Measurements from ENCODE around the gene SLC15A2.

The SLC15A2 gene

DNA sequence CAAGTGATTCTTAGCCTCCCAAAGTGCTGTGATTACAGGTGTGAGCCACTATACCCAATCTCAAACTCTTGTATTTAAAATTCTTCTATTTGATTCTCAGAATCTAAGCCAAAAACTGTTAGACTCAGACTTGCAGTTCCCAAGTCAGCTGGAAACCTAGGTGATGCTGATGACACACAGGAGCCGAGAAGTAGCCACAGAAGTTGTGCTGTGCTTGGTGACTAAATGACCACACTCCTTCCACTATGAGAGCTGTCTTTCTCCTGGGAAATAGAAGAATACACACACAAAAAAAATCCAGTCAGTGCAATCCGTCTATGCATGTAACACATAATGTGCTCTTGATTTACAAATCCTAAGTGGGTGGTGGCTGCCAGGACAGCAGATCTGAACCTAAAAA lies 93.9 kb downstream of the SLC15A2 start:
- H3K4me1 ChIP-seq (ENCODE audit: control insufficient read depth, insufficient read depth, low read length), result no peaks in the 10 kb centered on the region
- H3K9ac ChIP-seq (ENCODE audit: low read depth, low read length), result no peak overlapping the region
- peaks cover 13% of the 10 kb centered on the region for H3K27me3 ChIP-seq (ENCODE audit: control insufficient read depth, insufficient read depth, low read length)
- H3K9me3 ChIP-seq (replicated peaks; ENCODE audit: low read length), result no peaks in the 10 kb centered on the region
- H3K36me3 ChIP-seq (ENCODE audit: insufficient read depth, low read length), result no peaks in the 10 kb centered on the region
- H3K4me2 ChIP-seq (ENCODE audit: low read length), result no peak overlapping the region
- H3K4me3 ChIP-seq (ENCODE audit: low read length), result no peak overlapping the region

DNA sequence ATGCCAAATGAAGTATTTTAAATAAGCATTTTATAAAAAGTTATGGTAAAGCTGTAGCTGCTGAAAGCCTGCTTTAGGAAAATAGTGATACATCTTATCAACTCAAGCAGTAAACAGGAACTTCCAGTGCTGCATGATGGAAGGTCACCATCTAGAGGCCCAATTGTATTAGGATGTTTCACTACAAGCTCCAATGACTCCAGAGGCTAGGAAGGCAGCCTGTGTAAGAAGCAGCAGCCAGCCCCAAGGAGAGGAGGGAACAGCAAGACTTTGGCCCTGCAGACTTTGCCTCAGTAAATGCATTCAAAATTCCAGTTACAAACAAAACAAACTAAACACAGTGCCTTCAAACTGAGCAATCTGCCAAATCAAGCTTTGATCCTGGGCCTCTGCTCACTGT lies 95.7 kb downstream of the SLC15A2 start:
- H3K27me3 ChIP-seq (ENCODE audit: control insufficient read depth, insufficient read depth, low read length), result peaks cover 13% of the 10 kb centered on the region
- no peaks in the 10 kb centered on the region for H3K36me3 ChIP-seq (ENCODE audit: insufficient read depth, low read length)
- H3K4me1 ChIP-seq (ENCODE audit: control insufficient read depth, insufficient read depth, low read length), result peaks cover 1% of the 10 kb centered on the region
- no peak overlapping the region for H3K4me2 ChIP-seq (ENCODE audit: low read length)
- no peak overlapping the region for H3K9ac ChIP-seq (ENCODE audit: low read depth, low read length)
- no peaks in the 10 kb centered on the region for H3K9me3 ChIP-seq (replicated peaks; ENCODE audit: low read length)
- no peak overlapping the region for H3K4me3 ChIP-seq (ENCODE audit: low read length)

- no peaks in the 10 kb centered on the region for H3K36me3 ChIP-seq (ENCODE audit: insufficient read depth, low read length)
- H3K4me2 ChIP-seq (ENCODE audit: low read length), result no peak overlapping the region
- peaks cover 6% of the 10 kb centered on the region for H3K27me3 ChIP-seq (ENCODE audit: control insufficient read depth, insufficient read depth, low read length)
- H3K9ac ChIP-seq (ENCODE audit: low read depth, low read length), result no peak overlapping the region
- H3K9me3 ChIP-seq (replicated peaks; ENCODE audit: low read length), result no peaks in the 10 kb centered on the region
- H3K4me1 ChIP-seq (ENCODE audit: control insufficient read depth, insufficient read depth, low read length), result peaks cover 19% of the 10 kb centered on the region
- no peak overlapping the region for H3K4me3 ChIP-seq (ENCODE audit: low read length)
These were observed 98.7 kb downstream of the SLC15A2 start for GRCh38 chr3:121992601-121993560.
